GM21619 (cell line): ENCODE measurements around the gene C9orf153.
"Not testable (repeated sequence)": the region's sequence is repeated elsewhere in the genome, so short reads cannot be mapped to it uniquely, and the experiment has no call there.

ENCODE experiments used
- ATAC-seq: cut with Tn5 transposase; IDR thresholded peaks from one replicate; pipeline ENCODE4 v1.9.1; 2021; ENCODE audit not compliant: unreplicated experiment

C9orf153 gene

GRCh38 chr9:86259557-86259956, at the start of gene C9orf153:
TSS of gene C9orf153 (minus strand) at chr9:86259657. CDS start at chr9:86229603, 30,054 bp downstream.
- no peak for ATAC-seq

- no peak for ATAC-seq
Measured at GRCh38 chr9:86308687-86309086, 49.2 kb upstream of the C9orf153 start.

GRCh38 chr9:86304236-86304730, 44.8 kb upstream of the C9orf153 start:
- ATAC-seq = no peak

DNA sequence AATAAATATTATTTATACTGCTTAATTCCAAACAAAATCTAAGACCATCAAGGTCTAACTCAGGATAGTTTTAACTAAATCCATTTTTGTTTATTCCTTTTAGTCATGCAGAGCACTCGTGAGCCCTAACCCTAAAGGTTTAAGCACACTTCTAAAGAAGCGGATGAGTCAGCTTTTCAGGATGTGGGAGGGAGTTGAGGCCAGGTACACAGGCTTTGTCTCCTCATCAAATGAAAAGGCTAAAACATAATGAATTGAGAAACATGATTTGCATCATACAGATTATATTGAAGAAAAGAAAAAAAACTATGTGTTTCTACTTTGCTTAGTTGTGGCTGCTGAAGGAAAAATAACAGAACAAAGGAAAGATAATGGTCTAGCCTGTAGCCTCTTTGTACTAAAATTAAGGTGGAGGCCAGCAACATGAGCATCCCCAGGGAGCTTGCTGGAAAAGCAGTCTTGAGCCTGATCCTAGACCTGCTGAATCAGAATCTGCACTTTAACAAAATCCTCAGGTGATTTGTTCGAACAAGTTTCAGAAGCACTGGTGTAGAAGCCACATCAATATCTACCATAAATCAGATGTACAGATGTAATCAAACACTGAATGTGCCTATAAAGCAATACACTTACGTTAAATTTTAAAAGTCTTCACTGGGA, 44.0 kb upstream of the C9orf153 start:
- no peak for ATAC-seq

DNA sequence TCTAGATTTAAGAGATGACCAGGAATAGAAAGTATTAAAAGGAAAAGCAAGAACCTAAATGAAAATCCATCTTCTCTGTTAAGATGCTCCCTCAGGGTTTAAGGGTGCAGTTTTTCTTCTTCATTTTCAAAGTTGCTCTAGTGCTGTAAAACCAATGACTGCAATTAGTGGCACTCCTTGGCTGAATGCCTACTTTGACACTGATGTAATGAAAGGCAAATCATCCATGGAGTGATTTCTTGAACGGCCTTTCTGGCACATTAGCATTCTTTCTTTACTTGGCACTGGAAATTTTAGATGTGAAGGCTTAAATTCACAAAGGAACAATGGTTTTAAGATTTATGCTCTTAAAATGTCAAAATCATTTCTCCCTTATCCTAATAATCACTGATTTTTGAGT, 42.2 kb upstream of the C9orf153 start:
- ATAC-seq = no peak

- no peak for ATAC-seq
Measured at GRCh38 chr9:86300701-86301100, 41.2 kb upstream of the C9orf153 start.

DNA sequence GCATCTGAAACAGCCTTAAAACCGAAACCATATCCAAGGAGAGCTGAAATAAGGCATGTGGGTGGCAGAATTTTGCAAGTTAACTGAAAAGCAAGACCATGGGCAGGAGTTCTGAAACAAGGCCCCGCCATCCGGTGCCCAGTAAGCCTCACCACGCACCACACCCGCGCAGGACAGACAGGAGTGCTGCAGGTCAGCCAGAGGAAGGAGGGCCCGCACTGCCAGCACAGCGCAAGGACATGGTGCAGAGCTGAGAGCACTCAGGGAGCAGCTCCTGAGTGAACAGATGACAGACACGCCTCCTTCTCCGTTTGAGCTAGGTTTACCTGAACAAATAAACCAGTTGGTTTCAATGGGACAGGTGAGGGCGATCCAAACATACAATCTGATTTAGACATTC, 39.4 kb upstream of the C9orf153 start:
- no peak for ATAC-seq

- not testable (repeated sequence) for ATAC-seq
Measured at GRCh38 chr9:86290341-86290740, 30.9 kb upstream of the C9orf153 start.

- no peak for ATAC-seq
Measured at GRCh38 chr9:86288499-86289198, 29.2 kb upstream of the C9orf153 start.

DNA sequence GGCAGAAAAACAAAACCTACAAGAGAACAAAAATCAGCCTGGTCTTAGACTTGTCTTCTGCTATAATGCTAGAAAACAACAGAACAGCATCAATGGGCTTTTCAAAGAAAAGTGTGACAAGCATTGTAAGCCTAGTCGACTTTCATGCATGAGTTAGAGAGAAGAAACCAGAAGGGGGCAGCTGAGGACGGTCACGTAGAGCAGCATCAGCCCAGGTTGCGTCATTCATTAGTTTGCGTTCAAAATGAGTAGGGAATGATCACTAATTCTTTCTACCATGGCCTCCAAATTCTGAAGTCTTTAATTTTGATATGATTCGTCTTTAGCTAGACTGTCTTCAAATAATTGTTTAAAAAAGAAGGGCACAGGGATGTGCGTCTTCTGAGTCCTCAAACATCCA, 27.6 kb upstream of the C9orf153 start:
- ATAC-seq = no peak

DNA sequence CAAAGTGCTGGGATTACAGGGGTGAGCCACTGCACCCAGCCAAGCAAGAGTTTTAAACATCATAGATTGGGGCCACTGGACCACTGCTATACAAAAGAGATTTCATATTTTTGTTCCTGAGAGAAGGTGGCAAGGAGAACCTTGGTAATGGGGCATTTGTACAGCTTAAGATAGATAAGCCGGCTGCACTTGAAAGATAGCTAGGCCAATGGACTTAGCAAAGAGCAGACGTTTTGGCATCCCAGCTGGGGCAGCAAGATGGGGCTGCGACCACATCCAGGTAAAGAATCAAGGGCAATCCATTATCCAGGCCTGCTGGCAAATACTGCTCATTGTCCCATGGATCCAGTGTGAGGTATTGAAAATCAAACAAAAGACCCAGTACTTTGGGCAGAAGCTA, 26.8 kb upstream of the C9orf153 start:
- ATAC-seq = no peak

DNA sequence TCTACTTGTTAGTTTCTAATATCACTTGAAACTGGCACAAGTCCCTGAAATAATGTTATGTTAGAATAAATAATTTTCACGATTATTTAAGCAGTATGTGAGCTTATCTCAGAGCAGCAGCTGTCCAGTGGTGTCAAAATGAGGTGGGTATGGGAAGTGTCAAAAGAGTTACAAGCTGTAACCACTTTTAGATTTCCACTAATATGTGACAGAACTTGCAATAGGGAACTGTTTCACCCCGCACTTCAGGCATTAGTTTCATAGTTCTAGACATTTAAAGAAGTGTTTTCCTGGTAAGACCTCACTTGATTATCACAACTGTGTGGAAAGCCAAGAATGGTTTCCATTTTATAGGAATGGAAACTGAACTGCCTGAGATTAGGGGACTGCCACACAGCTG, 25.8 kb upstream of the C9orf153 start:
- ATAC-seq = no peak

DNA sequence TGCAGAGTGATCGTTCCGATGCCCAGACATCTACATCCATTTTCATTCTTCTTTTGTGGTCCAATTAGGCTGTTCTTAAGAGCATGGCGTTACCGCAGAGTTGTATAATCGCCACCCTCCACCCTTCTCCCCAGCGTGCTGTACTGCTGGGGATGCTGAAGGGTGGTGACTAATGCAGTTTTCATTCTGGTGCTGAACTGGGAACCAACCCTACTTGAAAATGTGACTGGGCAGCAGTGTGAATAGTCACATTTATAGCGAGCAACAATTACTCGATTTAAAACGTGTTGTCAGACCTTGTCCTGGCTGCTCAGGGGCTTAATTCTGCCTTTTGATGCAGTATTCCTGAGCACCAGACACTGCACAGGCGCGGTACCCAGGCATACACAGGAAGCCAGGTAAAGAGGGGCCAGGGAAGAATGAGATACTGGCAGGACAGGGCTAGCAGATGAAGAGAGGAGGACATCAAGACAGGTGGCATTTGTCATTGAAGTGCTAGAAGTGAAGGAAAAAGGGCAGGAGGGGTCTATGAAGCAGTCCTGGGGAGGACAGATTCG, 23.6 kb upstream of the C9orf153 start:
- peak; percentile 16 for ATAC-seq

DNA sequence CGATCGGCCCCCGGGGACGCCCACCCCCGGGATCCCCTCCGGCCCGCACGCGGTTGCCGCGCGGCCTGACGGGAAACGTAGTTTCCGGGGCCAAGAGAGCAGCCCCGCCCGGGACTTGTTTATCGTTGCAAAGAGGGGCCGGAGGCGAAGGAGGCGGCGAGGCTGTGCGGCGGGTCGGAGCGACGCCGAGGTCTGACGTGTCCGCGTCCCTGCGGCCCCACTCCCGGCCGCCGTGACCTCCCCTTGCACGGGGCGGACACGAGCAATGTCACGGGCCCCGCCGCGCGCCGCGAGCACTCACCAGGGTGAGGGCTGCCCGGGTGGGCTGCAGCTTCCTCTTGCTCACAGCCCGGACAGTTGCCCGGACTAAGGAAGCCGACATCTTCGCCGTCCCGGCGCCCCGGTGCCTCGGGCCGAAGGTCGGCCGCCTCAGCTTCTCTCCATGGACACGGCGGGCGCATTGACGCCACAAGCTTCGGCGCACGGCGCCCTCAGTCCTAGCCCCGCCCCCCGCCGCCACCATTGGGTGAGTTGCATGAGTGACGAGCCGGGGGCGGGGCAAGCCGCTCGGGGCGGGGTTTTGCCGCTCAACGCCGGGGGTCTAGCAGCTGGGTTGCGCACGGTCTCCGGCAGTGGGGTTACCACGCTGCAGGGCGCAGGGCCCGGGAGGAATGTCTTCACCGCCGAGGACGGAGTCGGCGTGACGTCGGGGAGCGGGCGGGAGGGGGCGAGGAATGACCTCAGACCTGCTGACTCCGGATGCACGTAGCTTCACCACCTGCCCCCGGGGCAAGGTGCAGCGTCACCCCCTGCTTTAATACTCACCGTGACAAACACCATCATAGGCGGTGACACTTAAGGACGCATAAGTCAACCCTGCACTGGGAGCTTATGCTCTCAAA, 22.9 kb upstream of the C9orf153 start, which contains the start of gene ISCA1:
Gene ISCA1 (minus strand): TSS at position 462 of the 902 bp plus-strand sequence. CDS start 80 bp downstream, at position 382.
- ATAC-seq = peak; percentile 81

GRCh38 chr9:86281593-86282076, 22.2 kb upstream of the C9orf153 start:
- ATAC-seq = peak; percentile 25

GRCh38 chr9:86280580-86280979, 21.1 kb upstream of the C9orf153 start:
- ATAC-seq = no peak

DNA sequence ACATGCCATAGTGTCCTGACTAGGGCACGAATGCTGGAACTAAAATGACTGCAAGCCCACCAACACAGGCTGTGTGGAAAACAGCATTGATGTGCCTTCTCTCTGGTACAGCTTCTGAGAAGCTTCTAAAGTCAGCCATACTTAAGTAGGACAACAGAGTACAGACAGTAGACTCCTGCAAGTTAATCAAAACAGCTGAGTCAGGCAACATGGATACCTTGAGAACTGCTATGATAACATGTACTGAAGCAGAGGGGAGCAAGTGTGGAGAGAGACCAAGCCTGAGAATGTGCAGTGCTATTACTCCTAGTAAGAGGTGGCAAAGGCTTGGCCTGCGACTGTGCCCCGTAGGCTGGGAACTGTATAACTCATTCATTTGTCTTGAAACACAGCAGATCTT, 20.4 kb upstream of the C9orf153 start:
- no peak for ATAC-seq

DNA sequence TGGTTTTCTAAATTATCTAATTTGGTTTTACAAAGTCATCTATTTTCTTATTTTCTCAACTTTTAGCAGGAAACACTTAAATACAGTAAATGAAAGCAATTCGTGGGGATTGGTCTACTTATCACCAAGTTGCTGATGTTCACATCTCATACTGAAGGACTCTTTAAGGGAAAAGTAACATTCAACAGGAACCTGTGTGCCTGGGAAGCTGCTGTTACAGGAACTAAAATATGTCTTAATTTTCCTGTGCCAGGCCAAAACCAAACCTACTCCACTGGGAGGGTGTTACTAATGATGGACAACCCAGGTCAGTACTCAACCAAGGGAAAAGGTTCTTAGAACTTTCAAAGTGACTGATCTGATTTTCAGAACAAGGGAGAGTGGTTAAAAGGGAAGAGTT, 17.6 kb upstream of the C9orf153 start:
- ATAC-seq = no peak

DNA sequence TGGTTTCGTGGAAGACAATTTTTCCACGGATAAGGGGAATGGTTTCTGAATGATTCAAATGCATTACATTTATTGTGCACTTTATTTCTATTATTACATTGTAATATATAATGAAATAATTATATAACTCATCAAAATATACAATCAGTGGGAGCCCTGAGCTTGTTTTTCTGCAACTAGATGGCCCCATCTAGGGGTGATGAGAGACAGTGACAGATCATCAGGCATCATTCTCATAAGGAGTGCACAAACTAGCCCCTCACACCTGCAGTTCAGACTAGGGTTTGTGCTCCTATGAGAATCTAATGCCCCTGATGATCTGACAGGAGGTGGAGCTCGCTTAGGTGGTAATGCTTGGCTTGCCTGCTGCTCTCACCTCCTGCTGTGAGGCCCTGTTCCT, 16.5 kb upstream of the C9orf153 start:
- ATAC-seq = no peak

DNA sequence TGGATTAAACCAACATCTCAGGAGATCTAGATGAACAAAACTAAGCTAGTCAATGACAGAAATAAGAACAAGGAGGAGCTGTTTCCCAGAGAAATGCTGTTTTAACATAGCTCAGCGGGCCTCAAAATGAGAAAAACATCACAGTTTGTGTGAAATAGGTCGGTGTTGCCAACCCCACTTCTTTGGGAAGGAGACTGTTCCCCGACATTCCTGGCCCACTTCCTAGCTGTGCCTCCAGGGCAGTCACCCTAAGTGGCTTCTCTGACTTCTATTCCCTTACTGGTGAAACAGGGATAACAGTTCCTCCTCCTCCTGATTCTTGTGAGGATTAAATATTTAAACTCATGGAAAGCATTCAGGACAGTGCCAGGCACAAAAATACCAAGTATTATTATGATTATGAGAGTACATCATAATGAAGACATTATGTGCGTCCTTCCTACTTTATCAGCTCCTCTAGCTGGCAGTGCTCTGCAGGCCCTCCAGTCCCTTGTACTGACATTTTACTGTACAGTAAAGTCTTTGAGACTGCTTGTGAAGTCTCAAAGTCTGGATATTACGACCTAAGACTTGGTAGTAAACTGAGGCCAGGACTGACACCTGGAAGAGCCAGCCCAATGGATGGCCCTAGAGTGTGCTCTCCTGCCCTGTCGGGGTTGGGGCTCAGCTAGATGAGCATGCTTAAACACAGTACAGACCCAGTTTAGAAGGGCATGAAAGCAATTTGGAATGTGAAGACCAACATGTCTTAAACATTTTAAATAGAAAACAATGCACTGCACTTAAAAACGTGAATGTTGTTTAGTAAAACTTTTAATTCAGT, 15.6 kb upstream of the C9orf153 start:
- no peak for ATAC-seq
